Body of pancreas (tissue), 4 donors: ENCODE results near the gene CBL.

ENCODE experiments used
- CTCF ChIP-seq, 7 experiments: fragments of 450-650 bp in 4 of 7; fragments of 200-600 bp in 3 of 7; sonication (generic) in 3 of 7; IDR thresholded peaks; one replicate each; pipeline ENCODE4 v1.5.1; 2016 to 2019; ENCODE audit warnings: antibody characterized with exemption in 7 of 7
- POLR2A ChIP-seq, 3 donors: fragments of 450-650 bp; IDR thresholded peaks; one replicate each; pipeline ENCODE4 v1.6.1; 2016; ENCODE audit warnings: antibody characterized with exemption in 3 of 3, mild to moderate bottlenecking in 2 of 3

- no peak for TF ChIP-seq CTCF (IDR thresholded peaks at IDR 0.05)
- TF ChIP-seq POLR2A (IDR thresholded peaks at IDR 0.05), result no peak
These were observed 76.4 kb downstream of the CBL start for GRCh38 chr11:119282495-119282894.
